ENCODE data around the gene TPRA1.

The TPRA1 gene

GRCh38 chr3:127590282-127590592, 296 bp downstream of the TPRA1 start:
- DNase-seq (ENCODE audit: low read depth, low spot score) = no peak

- DNase-seq (ENCODE audit: low read depth, low spot score) = no peak
Observed at GRCh38 chr3:127589600-127590281, 792 bp downstream of the TPRA1 start.

GRCh38 chr3:127588806-127589577, 1.5 kb downstream of the TPRA1 start:
- no peak for DNase-seq (ENCODE audit: low read depth, low spot score)

- DNase-seq (ENCODE audit: low read depth, low spot score) = no peak
Observed at GRCh38 chr3:127587876-127588275, 2.7 kb downstream of the TPRA1 start.

- no peak for DNase-seq (ENCODE audit: low read depth, low spot score)
Observed at GRCh38 chr3:127585813-127586413, 4.6 kb downstream of the TPRA1 start.

- no peak for DNase-seq (ENCODE audit: low read depth, low spot score)
Observed at GRCh38 chr3:127585163-127585812, 5.2 kb downstream of the TPRA1 start.

- no peak for DNase-seq (ENCODE audit: low read depth, low spot score)
Observed at GRCh38 chr3:127584734-127585133, 5.8 kb downstream of the TPRA1 start.

- no peak for DNase-seq (ENCODE audit: low read depth, low spot score)
Observed at GRCh38 chr3:127580327-127581060, 10.0 kb downstream of the TPRA1 start.

GRCh38 chr3:127578802-127579201, 11.7 kb downstream of the TPRA1 start:
- no peak for DNase-seq (ENCODE audit: low read depth, low spot score)

GRCh38 chr3:127578168-127578567, 12.4 kb downstream of the TPRA1 start:
- DNase-seq (ENCODE audit: low read depth, low spot score) = no peak

GRCh38 chr3:127577448-127577847, 13.1 kb downstream of the TPRA1 start:
- no peak for DNase-seq (ENCODE audit: low read depth, low spot score)

GRCh38 chr3:127574880-127575878, 15.4 kb downstream of the TPRA1 start:
- no peak for DNase-seq (ENCODE audit: low read depth, low spot score)

GRCh38 chr3:127573912-127574311, 16.6 kb downstream of the TPRA1 start:
- DNase-seq (ENCODE audit: low read depth, low spot score) = no peak

- DNase-seq (ENCODE audit: low read depth, low spot score) = no peak
Observed at GRCh38 chr3:127573401-127573800, 17.1 kb downstream of the TPRA1 start.

GRCh38 chr3:127572735-127573134, 17.8 kb downstream of the TPRA1 start:
- no peak for DNase-seq (ENCODE audit: low read depth, low spot score)

- DNase-seq (ENCODE audit: low read depth, low spot score) = no peak
Observed at GRCh38 chr3:127572186-127572585, 18.3 kb downstream of the TPRA1 start.

- no peak for DNase-seq (ENCODE audit: low read depth, low spot score)
Observed at GRCh38 chr3:127570520-127570919, 20.0 kb downstream of the TPRA1 start.

GRCh38 chr3:127569160-127569559, 21.4 kb downstream of the TPRA1 start:
- no peak for DNase-seq (ENCODE audit: low read depth, low spot score)

- DNase-seq (ENCODE audit: low read depth, low spot score) = no peak
Observed at GRCh38 chr3:127568586-127568985, 21.9 kb downstream of the TPRA1 start.

GRCh38 chr3:127566833-127567232, 23.7 kb downstream of the TPRA1 start:
- DNase-seq (ENCODE audit: low read depth, low spot score) = no peak

- no peak for DNase-seq (ENCODE audit: low read depth, low spot score)
Observed at GRCh38 chr3:127565711-127566110, 24.8 kb downstream of the TPRA1 start.

All from iPS DF 19.7 (cell line).